Fibroblast of the conjunctiva (primary cell): ENCODE measurements around the gene GDPD2.
"Not testable (repeated sequence)": the region's sequence is repeated elsewhere in the genome, so short reads cannot be mapped to it uniquely, and the experiment has no call there.

Source experiments
- DNase-seq: peaks from one replicate; pipeline ENCODE4 v3.0.0-alpha.2; 2010; ENCODE audit warnings: low read depth

The GDPD2 gene

GRCh38 chrX:70422851-70423341 lies at the start of gene GDPD2:
Gene GDPD2 (plus strand): TSS chrX:70423314. CDS start chrX:70424985, 1,671 bp downstream.
- no peak for DNase-seq

- DNase-seq = no peak
Observed at GRCh38 chrX:70386235-70386634, 36.9 kb upstream of the GDPD2 start.

GRCh38 chrX:70398899-70399298 lies 24.2 kb upstream of the GDPD2 start:
- DNase-seq = no peak

GRCh38 chrX:70400181-70400580 lies 22.9 kb upstream of the GDPD2 start:
- DNase-seq = not testable (repeated sequence)

GRCh38 chrX:70402721-70403120 lies 20.4 kb upstream of the GDPD2 start:
- DNase-seq = no peak

- no peak for DNase-seq
Observed at GRCh38 chrX:70405003-70405402, 18.1 kb upstream of the GDPD2 start.

- DNase-seq = no peak
Observed at GRCh38 chrX:70410921-70411320, 12.2 kb upstream of the GDPD2 start.

- DNase-seq = no peak
Observed at GRCh38 chrX:70411475-70411874, 11.6 kb upstream of the GDPD2 start.

- no peak for DNase-seq
Observed at GRCh38 chrX:70421618-70422017, 1.5 kb upstream of the GDPD2 start.

GRCh38 chrX:70423936-70424675 lies 992 bp downstream of the GDPD2 start:
- DNase-seq = no peak

- DNase-seq = no peak
Observed at GRCh38 chrX:70424801-70425200, 1.7 kb downstream of the GDPD2 start.

- no peak for DNase-seq
Observed at GRCh38 chrX:70426286-70427278, 3.5 kb downstream of the GDPD2 start.

- no peak for DNase-seq
Observed at GRCh38 chrX:70427365-70427764, 4.3 kb downstream of the GDPD2 start.

GRCh38 chrX:70429759-70430158 lies 6.6 kb downstream of the GDPD2 start:
- DNase-seq = no peak

- DNase-seq = no peak
Observed at GRCh38 chrX:70432936-70433847, 10.1 kb downstream of the GDPD2 start.

- no peak for DNase-seq
Observed at GRCh38 chrX:70433848-70434351, 10.8 kb downstream of the GDPD2 start.

- peak; percentile 55 for DNase-seq
Observed at GRCh38 chrX:70434352-70434866, 11.3 kb downstream of the GDPD2 start.

- DNase-seq = no peak
Observed at GRCh38 chrX:70434914-70435586, 11.9 kb downstream of the GDPD2 start.

- DNase-seq = no peak
Observed at GRCh38 chrX:70436343-70436742, 13.2 kb downstream of the GDPD2 start.

GRCh38 chrX:70437011-70437410 lies 13.9 kb downstream of the GDPD2 start:
- no peak for DNase-seq
